NCI-H460 (cell line): Measurements from ENCODE around the gene ADCY6. TPM values are rescaled to one million over a fixed set of nuclear protein-coding genes. Genes with fewer than 3 reads are reported as not detected.

Source experiments
- DNase-seq: peaks from one replicate; pipeline ENCODE4 v3.0.0-alpha.2; 2016; ENCODE audit warnings: low read depth; ENCODE audit errors: extremely low read depth
- polyA plus RNA-seq: library from polyadenylated mRNA; depleted of rRNA; stranded (reverse); fragments of >200 nt; gene quantifications from 2 replicates; pipeline ENCODE4 v1.2.3, GENCODE V29; 2014; cell fraction: nucleus; rRNA removed
- total RNA-seq: library from RNA; depleted of rRNA; stranded (reverse); fragments of >200 nt; shearing (Covaris generic); gene quantifications from 2 replicates; pipeline ENCODE4 v1.2.3, GENCODE V29; 2014; rRNA removed

The ADCY6 gene
- total RNA-seq: 8.0 and 8.8 TPM in 2 replicates
- 19.3 and 23.7 TPM in 2 replicates for polyA plus RNA-seq

GRCh38 chr12:48788854-48789775, at the start of gene ADCY6:
ADCY6 (minus strand) TSS chr12:48789089; CDS start chr12:48783434, 5,655 bp downstream.
- peak; percentile 56 for DNase-seq

GRCh38 chr12:48838048-48838447, 49.2 kb upstream of the ADCY6 start:
- DNase-seq: no peak

- no peak for DNase-seq
Observed at GRCh38 chr12:48832321-48833060, 43.6 kb upstream of the ADCY6 start.

GRCh38 chr12:48831257-48831656, 42.4 kb upstream of the ADCY6 start:
- no peak for DNase-seq

GRCh38 chr12:48828841-48829575, 40.1 kb upstream of the ADCY6 start:
- no peak for DNase-seq

GRCh38 chr12:48828293-48828692, 39.4 kb upstream of the ADCY6 start:
- DNase-seq: no peak

GRCh38 chr12:48827513-48828096, 38.7 kb upstream of the ADCY6 start:
- no peak for DNase-seq

- DNase-seq: no peak
Observed at GRCh38 chr12:48827026-48827425, 38.1 kb upstream of the ADCY6 start.

- DNase-seq: no peak
Observed at GRCh38 chr12:48826209-48826855, 37.4 kb upstream of the ADCY6 start.

- no peak for DNase-seq
Observed at GRCh38 chr12:48824905-48825304, 36.0 kb upstream of the ADCY6 start.

- no peak for DNase-seq
Observed at GRCh38 chr12:48824112-48824511, 35.2 kb upstream of the ADCY6 start.

GRCh38 chr12:48823281-48823680, 34.4 kb upstream of the ADCY6 start:
- no peak for DNase-seq

- no peak for DNase-seq
Observed at GRCh38 chr12:48822711-48823110, 33.8 kb upstream of the ADCY6 start.

- DNase-seq: no peak
Observed at GRCh38 chr12:48822139-48822538, 33.2 kb upstream of the ADCY6 start.

- no peak for DNase-seq
Observed at GRCh38 chr12:48819986-48820725, 31.3 kb upstream of the ADCY6 start.

- no peak for DNase-seq
Observed at GRCh38 chr12:48818831-48819590, 30.1 kb upstream of the ADCY6 start.

- peak; percentile 39 for DNase-seq
Observed at GRCh38 chr12:48817873-48818830, 29.3 kb upstream of the ADCY6 start, which contains the start of gene CACNB3. CACNB3 (plus strand) TSS chr12:48818496; CDS start chr12:48818930, 434 bp downstream.
